ENCODE measurements around the gene WSB1.

Gene WSB1

GRCh38 chr17:27320222-27320560 lies 26.3 kb downstream of the WSB1 start:
- WGBS (ENCODE audit: insufficient coverage): 96% methylated on average over 3 of the region's 4 CpGs
- Histone ChIP-seq H3K4me3 (ENCODE audit: control insufficient read depth in 1 of 7, extremely low read depth in 1 of 7, insufficient read depth in 4 of 7, low read depth in 2 of 7, low read length in 6 of 7) (no peak overlapping the region), H3K4me1 (ENCODE audit: control extremely low read depth in 1 of 4, control insufficient read depth in 4 of 4, insufficient read depth in 4 of 4, low read length in 3 of 4) (peaks cover 0 to 5% (median 1%) of the 10 kb centered on the region in 4 experiments), H3K27me3 (replicated peaks in 2 of 5; ENCODE audit: control insufficient read depth in 4 of 5, insufficient read depth in 5 of 5, low read length in 4 of 5) (no peaks in the 10 kb centered on the region), H3K27ac (ENCODE audit: insufficient read depth in 1 of 2, low read depth in 1 of 2, low read length in 2 of 2, poor library complexity in 1 of 2, severe bottlenecking in 2 of 2) (no peak overlapping the region), H3K9me3 (ENCODE audit: control extremely low read depth in 1 of 5, control insufficient read depth in 4 of 5, insufficient read depth in 2 of 5, low read depth in 1 of 5, low read length in 4 of 5) (no peaks in the 10 kb centered on the region), H3K36me3 (ENCODE audit: control insufficient read depth in 4 of 4, insufficient read depth in 4 of 4, low read length in 3 of 4) (peaks cover 6 to 34% (median 22%) of the 10 kb centered on the region in 4 experiments)
- ChIA-PET CTCF (interaction anchor here (0.9 to 1.8 kb wide), 8 partner anchors 9 to 83 kb away, joined by 3 to 6 read pairs (median 4); partner anchors contain the start of gene WSB1), POLR2A (interaction anchor here (1.6 kb wide), 1 partner anchor 25 kb away, joined by 4 read pairs; no protein-coding TSS in a partner anchor)
- DNase-seq: no peak

- Histone ChIP-seq H3K36me3 (ENCODE audit: control insufficient read depth in 4 of 4, insufficient read depth in 4 of 4, low read length in 3 of 4) (peaks cover 2 to 23% (median 16%) of the 10 kb centered on the region in 4 experiments), H3K27ac (ENCODE audit: insufficient read depth in 1 of 2, low read depth in 1 of 2, low read length in 2 of 2, poor library complexity in 1 of 2, severe bottlenecking in 2 of 2) (no peak overlapping the region), H3K27me3 (replicated peaks in 2 of 5; ENCODE audit: control insufficient read depth in 4 of 5, insufficient read depth in 5 of 5, low read length in 4 of 5) (no peaks in the 10 kb centered on the region), H3K4me3 (ENCODE audit: control insufficient read depth in 1 of 7, extremely low read depth in 1 of 7, insufficient read depth in 4 of 7, low read depth in 2 of 7, low read length in 6 of 7) (no peak overlapping the region), H3K4me1 (ENCODE audit: control extremely low read depth in 1 of 4, control insufficient read depth in 4 of 4, insufficient read depth in 4 of 4, low read length in 3 of 4) (peaks cover 0 to 5% (median 1%) of the 10 kb centered on the region in 4 experiments), H3K9me3 (ENCODE audit: control extremely low read depth in 1 of 5, control insufficient read depth in 4 of 5, insufficient read depth in 2 of 5, low read depth in 1 of 5, low read length in 4 of 5) (no peaks in the 10 kb centered on the region)
- 80% methylated on average over 1 of the region's 2 CpGs for WGBS (ENCODE audit: insufficient coverage)
- CTCF ChIA-PET: interaction anchor here (0.6 kb wide), 1 partner anchor 247 kb away, joined by 3 read pairs; no protein-coding TSS in a partner anchor
- POLR2A ChIA-PET: interaction anchor here (0.6 kb wide), 1 partner anchor 25 kb away, joined by 3 read pairs; no protein-coding TSS in a partner anchor
- DNase-seq: no peak
These were observed 27.5 kb downstream of the WSB1 start for GRCh38 chr17:27321372-27321771.

DNA sequence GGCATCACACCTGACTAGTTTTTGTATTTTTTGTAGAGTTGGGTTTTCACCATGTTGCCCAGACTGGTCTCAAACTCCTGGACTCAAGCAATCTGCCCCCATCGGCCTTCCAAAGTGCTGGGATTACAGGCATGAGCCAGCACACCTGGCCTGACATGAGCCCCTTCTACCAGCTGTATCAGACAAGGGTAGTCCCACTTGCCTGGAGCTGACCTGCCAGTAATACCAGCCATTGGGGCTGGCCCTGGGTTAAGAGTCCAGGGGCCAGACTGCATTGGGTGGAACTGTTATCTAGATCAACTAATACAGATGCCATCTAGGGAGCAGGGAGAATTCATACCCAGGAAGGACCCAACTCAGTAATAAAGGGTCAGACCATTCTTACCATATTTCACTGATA lies 28.1 kb downstream of the WSB1 start:
- POLR2A ChIA-PET: interaction anchor here (0.6 kb wide), 1 partner anchor 283 kb away, joined by 3 read pairs; no protein-coding TSS in a partner anchor
- no peak overlapping the region for H3K4me3 ChIP-seq (ENCODE audit: control insufficient read depth in 1 of 7, extremely low read depth in 1 of 7, insufficient read depth in 4 of 7, low read depth in 2 of 7, low read length in 6 of 7)
- WGBS (ENCODE audit: insufficient coverage): 90% methylated on average over 1 of the region's 1 CpG
- no peaks in the 10 kb centered on the region for H3K9me3 ChIP-seq (ENCODE audit: control extremely low read depth in 1 of 5, control insufficient read depth in 4 of 5, insufficient read depth in 2 of 5, low read depth in 1 of 5, low read length in 4 of 5)
- no peak for DNase-seq
- H3K27me3 ChIP-seq (replicated peaks in 2 of 5; ENCODE audit: control insufficient read depth in 4 of 5, insufficient read depth in 5 of 5, low read length in 4 of 5): no peaks in the 10 kb centered on the region
- CTCF ChIA-PET: interaction anchor here (1.0 kb wide), 1 partner anchor 13 kb away, joined by 3 read pairs; no protein-coding TSS in a partner anchor
- peaks cover 2 to 16% (median 11%) of the 10 kb centered on the region in 4 experiments for H3K36me3 ChIP-seq (ENCODE audit: control insufficient read depth in 4 of 4, insufficient read depth in 4 of 4, low read length in 3 of 4)
- no peak overlapping the region for H3K27ac ChIP-seq (ENCODE audit: insufficient read depth in 1 of 2, low read depth in 1 of 2, low read length in 2 of 2, poor library complexity in 1 of 2, severe bottlenecking in 2 of 2)
- H3K4me1 ChIP-seq (ENCODE audit: control extremely low read depth in 1 of 4, control insufficient read depth in 4 of 4, insufficient read depth in 4 of 4, low read length in 3 of 4): peaks cover 0 to 5% (median 1%) of the 10 kb centered on the region in 4 experiments

- no peaks in the 10 kb centered on the region for H3K9me3 ChIP-seq (ENCODE audit: control extremely low read depth in 1 of 5, control insufficient read depth in 4 of 5, insufficient read depth in 2 of 5, low read depth in 1 of 5, low read length in 4 of 5)
- H3K4me3 ChIP-seq (ENCODE audit: control insufficient read depth in 1 of 7, extremely low read depth in 1 of 7, insufficient read depth in 4 of 7, low read depth in 2 of 7, low read length in 6 of 7): no peak overlapping the region
- ChIA-PET CTCF (interaction anchor here (1.0 to 1.1 kb wide), 3 partner anchors 14 to 52 kb away, joined by 3 to 4 read pairs (median 3); no protein-coding TSS in a partner anchor), POLR2A (interaction anchor here (0.6 kb wide), 2 partner anchors 10 to 282 kb away, joined by 3 to 5 read pairs; no protein-coding TSS in a partner anchor)
- H3K4me1 ChIP-seq (ENCODE audit: control extremely low read depth in 1 of 4, control insufficient read depth in 4 of 4, insufficient read depth in 4 of 4, low read length in 3 of 4): peaks cover 0 to 5% (median 1%) of the 10 kb centered on the region in 4 experiments
- DNase-seq: no peak
- WGBS (ENCODE audit: insufficient coverage): 96% methylated on average over 3 of the region's 4 CpGs
- no peaks in the 10 kb centered on the region for H3K27me3 ChIP-seq (replicated peaks in 2 of 5; ENCODE audit: control insufficient read depth in 4 of 5, insufficient read depth in 5 of 5, low read length in 4 of 5)
- peaks cover 2 to 15% (median 10%) of the 10 kb centered on the region in 4 experiments for H3K36me3 ChIP-seq (ENCODE audit: control insufficient read depth in 4 of 4, insufficient read depth in 4 of 4, low read length in 3 of 4)
- H3K27ac ChIP-seq (ENCODE audit: insufficient read depth in 1 of 2, low read depth in 1 of 2, low read length in 2 of 2, poor library complexity in 1 of 2, severe bottlenecking in 2 of 2): no peak overlapping the region
These were observed 29.0 kb downstream of the WSB1 start for GRCh38 chr17:27322690-27323508.

DNA sequence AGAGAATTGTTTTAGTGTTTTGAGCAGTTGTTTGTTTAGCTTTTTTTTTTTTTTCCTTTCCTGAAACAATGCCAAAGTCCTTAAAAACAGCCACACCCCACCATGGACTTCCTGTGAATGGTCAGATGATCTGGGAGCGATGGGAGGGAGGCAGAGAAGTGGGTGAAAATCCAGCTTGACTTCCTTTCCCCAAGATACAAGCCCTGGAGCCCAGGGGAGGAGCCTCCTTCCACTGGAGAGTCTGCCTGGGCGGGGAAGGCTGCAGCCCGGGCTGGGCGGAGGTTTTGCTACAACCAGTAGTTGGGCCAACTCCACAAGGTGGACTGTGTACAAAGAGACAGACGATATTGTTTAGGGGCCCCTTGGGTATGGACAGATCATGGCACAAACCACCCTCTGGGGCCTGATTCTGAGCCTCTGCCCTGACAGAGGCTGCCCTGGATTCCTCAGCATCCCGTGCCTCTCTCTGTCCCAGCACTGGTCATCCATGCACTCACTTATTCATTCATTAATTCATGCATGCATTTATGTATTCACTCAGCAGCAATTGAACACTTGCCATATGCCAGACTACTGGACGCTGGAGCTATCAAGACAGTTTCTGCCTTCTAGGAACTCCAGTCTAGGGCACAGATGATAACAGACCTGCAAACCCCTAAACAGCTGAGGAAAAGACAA lies 29.8 kb downstream of the WSB1 start:
- ChIA-PET CTCF (interaction anchor here (1.0 to 1.1 kb wide), 2 partner anchors 23 to 52 kb away, joined by 3 to 4 read pairs; no protein-coding TSS in a partner anchor), POLR2A (interaction anchor here (0.6 kb wide), 1 partner anchor 11 kb away, joined by 5 read pairs; no protein-coding TSS in a partner anchor)
- Histone ChIP-seq H3K9me3 (ENCODE audit: control extremely low read depth in 1 of 5, control insufficient read depth in 4 of 5, insufficient read depth in 2 of 5, low read depth in 1 of 5, low read length in 4 of 5) (no peaks in the 10 kb centered on the region), H3K4me1 (ENCODE audit: control extremely low read depth in 1 of 4, control insufficient read depth in 4 of 4, insufficient read depth in 4 of 4, low read length in 3 of 4) (peaks cover 0 to 5% (median 1%) of the 10 kb centered on the region in 4 experiments), H3K27ac (ENCODE audit: insufficient read depth in 1 of 2, low read depth in 1 of 2, low read length in 2 of 2, poor library complexity in 1 of 2, severe bottlenecking in 2 of 2) (no peak overlapping the region), H3K4me3 (ENCODE audit: control insufficient read depth in 1 of 7, extremely low read depth in 1 of 7, insufficient read depth in 4 of 7, low read depth in 2 of 7, low read length in 6 of 7) (no peak overlapping the region), H3K36me3 (ENCODE audit: control insufficient read depth in 4 of 4, insufficient read depth in 4 of 4, low read length in 3 of 4) (peaks cover 0 to 8% (median 3%) of the 10 kb centered on the region in 4 experiments), H3K27me3 (replicated peaks in 2 of 5; ENCODE audit: control insufficient read depth in 4 of 5, insufficient read depth in 5 of 5, low read length in 4 of 5) (no peaks in the 10 kb centered on the region)
- no peak for DNase-seq
- WGBS (ENCODE audit: insufficient coverage): 78% methylated on average over 5 of the region's 7 CpGs

DNA sequence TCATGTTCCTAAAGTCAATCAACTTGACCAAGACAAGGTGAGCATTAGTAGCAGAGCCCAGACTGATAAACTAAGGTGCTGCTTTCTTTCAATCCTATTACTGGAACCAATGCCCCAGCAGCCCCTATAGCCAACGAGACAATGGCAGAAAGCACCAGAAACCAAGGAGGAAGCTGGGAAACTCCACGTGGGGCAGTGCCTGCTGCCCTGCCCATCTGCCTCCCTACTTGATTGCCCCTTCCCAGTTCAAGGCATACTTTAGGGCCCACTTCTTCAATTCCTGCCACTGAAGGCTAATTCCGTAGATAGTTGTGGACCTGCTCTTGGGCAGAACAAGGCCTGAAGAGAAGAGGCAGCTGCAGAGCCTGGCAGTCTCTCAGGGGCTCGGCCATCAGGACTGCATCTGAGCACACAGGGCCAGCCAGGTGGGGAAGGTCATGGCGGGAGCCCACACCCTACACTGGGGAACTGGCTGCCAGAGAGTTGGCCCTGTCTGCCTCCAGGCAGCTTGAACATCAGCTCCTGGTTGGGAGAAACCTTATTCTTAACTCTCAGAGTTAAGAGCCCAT lies 30.9 kb downstream of the WSB1 start:
- CTCF ChIA-PET: no interaction called here
- no peak overlapping the region for H3K27ac ChIP-seq (ENCODE audit: insufficient read depth in 1 of 2, low read depth in 1 of 2, low read length in 2 of 2, poor library complexity in 1 of 2, severe bottlenecking in 2 of 2)
- H3K4me1 ChIP-seq (ENCODE audit: control extremely low read depth in 1 of 4, control insufficient read depth in 4 of 4, insufficient read depth in 4 of 4, low read length in 3 of 4): peaks cover 0 to 5% (median 0%) of the 10 kb centered on the region in 4 experiments
- DNase-seq: no peak
- H3K27me3 ChIP-seq (replicated peaks in 2 of 5; ENCODE audit: control insufficient read depth in 4 of 5, insufficient read depth in 5 of 5, low read length in 4 of 5): no peaks in the 10 kb centered on the region
- H3K4me3 ChIP-seq (ENCODE audit: control insufficient read depth in 1 of 7, extremely low read depth in 1 of 7, insufficient read depth in 4 of 7, low read depth in 2 of 7, low read length in 6 of 7): no peak overlapping the region
- H3K9me3 ChIP-seq (ENCODE audit: control extremely low read depth in 1 of 5, control insufficient read depth in 4 of 5, insufficient read depth in 2 of 5, low read depth in 1 of 5, low read length in 4 of 5): no peaks in the 10 kb centered on the region
- 82% methylated on average over 5 of the region's 5 CpGs for WGBS (ENCODE audit: insufficient coverage)
- POLR2A ChIA-PET: no interaction called here
- H3K36me3 ChIP-seq (ENCODE audit: control insufficient read depth in 4 of 4, insufficient read depth in 4 of 4, low read length in 3 of 4): no peaks in the 10 kb centered on the region
